ENCODE data around the gene SAMD15.
"Not testable (repeated sequence)": the region's sequence is repeated elsewhere in the genome, so short reads cannot be mapped to it uniquely, and the experiment has no call there.

- not testable (repeated sequence) for TF ChIP-seq CTCF, EP300, POLR2AphosphoS5, POLR2A (IDR thresholded peaks at IDR 0.05)
Measured at GRCh38 chr14:77337255-77337654, 39.9 kb upstream of the SAMD15 start.

Measured in sigmoid colon (tissue), 4 donors.